ENCODE results near the gene PLCXD1. TPM values are rescaled to one million over a fixed set of nuclear protein-coding genes. Genes with fewer than 3 reads are reported as not detected.

The PLCXD1 gene
- total RNA-seq, 1 donor from 2014 or later, result 25.9 TPM

DNA sequence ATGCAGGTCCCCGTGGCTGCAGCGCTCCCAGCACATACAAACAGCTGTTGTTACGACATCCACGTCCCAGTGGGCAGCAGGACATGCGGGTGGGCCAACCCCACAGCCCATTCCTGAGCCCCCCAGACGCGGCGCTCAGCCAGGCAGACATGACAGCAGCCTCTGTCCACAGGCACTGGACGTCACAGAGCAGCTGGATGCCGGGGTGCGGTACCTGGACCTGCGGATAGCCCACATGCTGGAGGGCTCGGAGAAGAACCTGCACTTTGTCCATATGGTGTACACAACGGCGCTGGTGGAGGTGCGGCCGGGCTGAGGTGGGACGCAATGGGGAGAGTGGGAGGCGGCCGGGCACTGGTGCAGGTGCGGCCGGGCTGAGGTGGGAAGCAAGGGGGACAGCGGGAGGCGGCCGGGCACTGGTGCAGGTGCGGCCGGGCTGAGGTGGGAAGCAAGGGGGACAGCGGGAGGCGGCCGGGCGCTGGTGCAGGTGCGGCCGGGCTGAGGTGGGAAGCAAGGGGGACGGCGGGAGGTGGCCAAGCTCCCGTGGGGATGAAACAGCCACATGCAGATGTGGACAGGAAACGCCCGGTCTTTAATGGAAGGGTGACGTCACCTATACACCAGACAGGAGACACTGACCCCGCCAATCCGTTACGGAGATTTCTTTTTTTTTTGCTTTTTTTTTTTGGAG lies 9.4 kb downstream of the PLCXD1 start:
- Mint-ChIP-seq H3K36me3 (ENCODE audit: low read depth, unreplicated experiment) (peaks cover 19% of the 10 kb centered on the region), H3K4me1 (ENCODE audit: low read depth, unreplicated experiment) (no peaks in the 10 kb centered on the region), H3K9me3 (ENCODE audit: unreplicated experiment) (peaks cover 2% of the 10 kb centered on the region), H3K4me3 (ENCODE audit: unreplicated experiment) (no peak overlapping the region), H3K27ac (ENCODE audit: unreplicated experiment) (no peak overlapping the region), H3K27me3 (ENCODE audit: low read depth, unreplicated experiment) (no peaks in the 10 kb centered on the region)
- TF ChIP-seq, protein P1, sequence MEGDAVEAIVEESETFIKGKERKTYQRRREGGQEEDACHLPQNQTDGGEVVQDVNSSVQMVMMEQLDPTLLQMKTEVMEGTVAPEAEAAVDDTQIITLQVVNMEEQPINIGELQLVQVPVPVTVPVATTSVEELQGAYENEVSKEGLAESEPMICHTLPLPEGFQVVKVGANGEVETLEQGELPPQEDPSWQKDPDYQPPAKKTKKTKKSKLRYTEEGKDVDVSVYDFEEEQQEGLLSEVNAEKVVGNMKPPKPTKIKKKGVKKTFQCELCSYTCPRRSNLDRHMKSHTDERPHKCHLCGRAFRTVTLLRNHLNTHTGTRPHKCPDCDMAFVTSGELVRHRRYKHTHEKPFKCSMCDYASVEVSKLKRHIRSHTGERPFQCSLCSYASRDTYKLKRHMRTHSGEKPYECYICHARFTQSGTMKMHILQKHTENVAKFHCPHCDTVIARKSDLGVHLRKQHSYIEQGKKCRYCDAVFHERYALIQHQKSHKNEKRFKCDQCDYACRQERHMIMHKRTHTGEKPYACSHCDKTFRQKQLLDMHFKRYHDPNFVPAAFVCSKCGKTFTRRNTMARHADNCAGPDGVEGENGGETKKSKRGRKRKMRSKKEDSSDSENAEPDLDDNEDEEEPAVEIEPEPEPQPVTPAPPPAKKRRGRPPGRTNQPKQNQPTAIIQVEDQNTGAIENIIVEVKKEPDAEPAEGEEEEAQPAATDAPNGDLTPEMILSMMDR (IDR thresholded peaks at IDR 0.05; ENCODE audit: insufficient read depth, low read depth, low read length), result no peak
- no peak for DNase-seq (ENCODE audit: low read depth)
- H4K20me1 ChIP-seq (ENCODE audit: insufficient read depth, low read length), result no peaks in the 10 kb centered on the region
- no peak overlapping the region for H3K27ac ChIP-seq (ENCODE audit: low read depth, low read length)
- H3K36me3 ChIP-seq (ENCODE audit: insufficient read depth, low read length), result peaks cover 7% of the 10 kb centered on the region
- no peak overlapping the region for H3K4me2 ChIP-seq (ENCODE audit: low read length)
- H3K9me3 ChIP-seq (ENCODE audit: insufficient read depth, low read depth, low read length), result no peaks in the 10 kb centered on the region
- H2AFZ ChIP-seq (ENCODE audit: low read depth, low read length), result no peak overlapping the region
- H3K4me1 ChIP-seq (ENCODE audit: insufficient read depth, low read length), result no peaks in the 10 kb centered on the region
- H3K4me3 ChIP-seq (ENCODE audit: insufficient read depth, low read depth, low read length), result no peak overlapping the region
- no peaks in the 10 kb centered on the region for H3K27me3 ChIP-seq (ENCODE audit: insufficient read depth, low read length)
- no peak for FAIRE-seq
- H3K79me2 ChIP-seq (ENCODE audit: insufficient read depth, low read length), result no peaks in the 10 kb centered on the region
- H3K9ac ChIP-seq (ENCODE audit: low read length), result no peak overlapping the region

DNA sequence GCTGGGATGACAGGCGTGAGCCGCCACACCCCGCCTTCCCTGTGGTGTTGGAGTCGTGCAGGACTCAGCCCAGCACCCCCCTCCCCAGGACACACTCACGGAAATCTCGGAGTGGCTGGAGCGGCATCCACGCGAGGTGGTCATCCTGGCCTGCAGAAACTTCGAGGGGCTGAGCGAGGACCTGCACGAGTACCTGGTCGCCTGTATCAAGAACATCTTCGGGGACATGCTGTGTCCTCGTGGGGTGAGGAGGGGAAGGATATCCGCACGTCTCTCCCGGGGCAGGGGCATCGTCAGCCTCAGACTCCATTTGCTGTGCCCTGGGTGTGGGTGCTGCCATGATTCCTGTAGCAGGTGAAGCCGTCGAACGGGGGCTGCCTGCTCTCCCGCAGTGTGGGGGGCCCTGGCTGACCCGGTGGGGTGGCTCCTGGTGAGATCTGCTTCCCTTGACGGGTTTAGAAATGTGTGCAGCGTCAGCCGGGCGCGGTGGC lies 10.3 kb downstream of the PLCXD1 start:
- no peak overlapping the region for H3K27ac ChIP-seq (ENCODE audit: low read depth, low read length)

More for the DNA sequence above, 10.3 kb downstream of the PLCXD1 start:
- Mint-ChIP-seq H3K4me1 (ENCODE audit: low read depth, unreplicated experiment) (no peaks in the 10 kb centered on the region), H3K4me3 (ENCODE audit: unreplicated experiment) (no peak overlapping the region), H3K36me3 (ENCODE audit: low read depth, unreplicated experiment) (peaks cover 25% of the 10 kb centered on the region), H3K9me3 (ENCODE audit: unreplicated experiment) (peaks cover 2% of the 10 kb centered on the region), H3K27me3 (ENCODE audit: low read depth, unreplicated experiment) (no peaks in the 10 kb centered on the region), H3K27ac (ENCODE audit: unreplicated experiment) (no peak overlapping the region)
- FAIRE-seq (no peak), DNase-seq (ENCODE audit: low read depth) (no peak)
- Histone ChIP-seq H4K20me1 (ENCODE audit: insufficient read depth, low read length) (no peaks in the 10 kb centered on the region), H3K36me3 (ENCODE audit: insufficient read depth, low read length) (peaks cover 6% of the 10 kb centered on the region), H3K4me1 (ENCODE audit: insufficient read depth, low read length) (no peaks in the 10 kb centered on the region), H3K79me2 (ENCODE audit: insufficient read depth, low read length) (no peaks in the 10 kb centered on the region), H3K27me3 (ENCODE audit: insufficient read depth, low read length) (no peaks in the 10 kb centered on the region), H3K9me3 (ENCODE audit: insufficient read depth, low read depth, low read length) (no peaks in the 10 kb centered on the region), H3K9ac (ENCODE audit: low read length) (no peak overlapping the region), H3K4me2 (ENCODE audit: low read length) (no peak overlapping the region), H2AFZ (ENCODE audit: low read depth, low read length) (no peak overlapping the region), H3K4me3 (ENCODE audit: insufficient read depth, low read depth, low read length) (no peak overlapping the region)
- TF ChIP-seq EZH2 (IDR thresholded peaks at IDR 0.05; ENCODE audit: insufficient read depth, low read length), result no peak
- TF ChIP-seq, protein P1 (IDR thresholded peaks at IDR 0.05; ENCODE audit: insufficient read depth, low read depth, low read length), result no peak
